ENCODE results near the gene TRMT44.
A peak's percentile ranks its signal among the peaks of the same experiment; 100 is the strongest.
"Not testable (repeated sequence)": the region's sequence is repeated elsewhere in the genome, so short reads cannot be mapped to it uniquely, and the experiment has no call there.

The TRMT44 gene

DNA sequence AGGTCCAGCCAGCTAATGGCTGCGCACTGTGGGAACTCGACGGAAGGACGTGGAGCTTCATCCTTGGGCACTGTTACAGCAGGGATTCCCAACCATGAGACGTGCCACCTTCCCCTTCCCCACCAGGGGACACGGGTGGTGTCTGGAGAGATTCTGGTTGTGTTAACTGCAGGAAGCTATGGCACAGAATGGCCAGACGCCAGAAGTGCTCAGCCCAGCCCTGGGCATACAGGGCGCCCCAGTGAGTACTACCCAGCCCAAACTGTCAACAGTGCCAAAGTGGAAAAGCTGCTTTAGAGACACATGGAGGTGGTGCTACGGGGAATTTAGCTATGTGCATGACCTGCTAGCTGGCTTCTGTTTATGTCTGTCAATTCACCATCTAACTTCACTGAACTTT lies 32.8 kb upstream of the TRMT44 start:
- no peak for FAIRE-seq

DNA sequence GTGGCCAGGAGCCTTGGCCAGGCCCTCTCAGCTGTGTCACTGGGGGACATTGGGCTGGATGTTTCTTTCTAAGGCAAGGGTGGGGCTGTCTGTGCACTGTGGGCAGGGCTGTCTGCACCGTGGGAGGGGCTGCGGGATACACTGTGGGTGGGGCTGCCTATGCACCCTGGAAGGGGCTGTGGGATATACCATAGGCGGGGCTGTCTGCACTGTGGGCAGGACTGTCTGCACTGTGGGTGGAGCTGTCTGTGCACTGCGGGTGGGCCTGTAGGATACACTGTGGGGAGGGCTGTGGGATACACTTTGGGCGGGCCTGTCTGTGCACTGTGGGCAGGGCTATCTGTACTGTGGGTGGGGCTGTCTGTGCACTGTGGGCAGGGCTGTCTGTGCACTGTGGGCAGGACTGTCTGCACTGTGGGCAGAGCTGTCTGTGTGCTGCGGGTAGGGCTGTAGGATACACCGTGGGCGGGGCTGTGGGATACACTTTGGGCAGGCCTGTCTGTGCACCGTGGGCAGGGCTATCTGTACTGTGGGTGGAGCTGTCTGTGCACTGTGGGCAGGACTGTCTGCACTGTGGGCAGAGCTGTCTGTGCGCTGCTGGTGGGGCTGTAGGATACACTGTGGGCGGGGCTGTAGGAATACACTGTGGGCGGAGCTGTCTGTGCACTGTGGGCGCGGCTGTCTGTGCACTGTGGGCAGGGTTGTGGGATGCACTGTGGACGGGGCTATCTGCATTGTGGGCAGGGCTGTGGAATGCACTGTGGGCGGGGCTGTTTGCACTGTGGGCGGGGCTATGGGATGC lies 31.1 kb upstream of the TRMT44 start:
- no peak for FAIRE-seq

DNA sequence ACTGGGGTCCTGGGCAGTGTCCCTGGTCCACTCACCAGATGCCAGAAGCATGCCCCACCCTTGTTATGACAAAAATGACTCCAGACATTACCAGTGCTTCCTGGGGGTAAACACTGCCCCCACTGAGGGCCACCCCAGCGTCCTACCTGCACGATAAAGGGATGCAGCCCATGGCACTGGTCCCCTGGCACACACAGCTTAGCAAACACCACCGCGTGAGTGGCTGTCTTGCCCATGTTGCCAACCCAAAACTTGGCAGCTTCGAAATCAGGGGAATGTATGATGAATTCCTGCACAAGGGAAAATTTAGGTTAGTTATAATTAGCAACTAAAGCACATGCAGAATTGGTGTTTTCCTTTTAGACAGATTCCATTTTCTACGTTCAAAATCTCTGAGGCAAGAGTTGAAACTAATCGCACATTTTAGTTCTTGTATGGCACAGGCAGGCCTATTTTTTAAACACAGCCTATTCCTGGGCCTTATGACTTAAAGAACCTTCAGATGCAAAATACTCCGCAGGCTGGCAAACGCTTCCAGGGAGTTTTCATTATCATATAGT lies 30.4 kb upstream of the TRMT44 start:
- no peak for FAIRE-seq

DNA sequence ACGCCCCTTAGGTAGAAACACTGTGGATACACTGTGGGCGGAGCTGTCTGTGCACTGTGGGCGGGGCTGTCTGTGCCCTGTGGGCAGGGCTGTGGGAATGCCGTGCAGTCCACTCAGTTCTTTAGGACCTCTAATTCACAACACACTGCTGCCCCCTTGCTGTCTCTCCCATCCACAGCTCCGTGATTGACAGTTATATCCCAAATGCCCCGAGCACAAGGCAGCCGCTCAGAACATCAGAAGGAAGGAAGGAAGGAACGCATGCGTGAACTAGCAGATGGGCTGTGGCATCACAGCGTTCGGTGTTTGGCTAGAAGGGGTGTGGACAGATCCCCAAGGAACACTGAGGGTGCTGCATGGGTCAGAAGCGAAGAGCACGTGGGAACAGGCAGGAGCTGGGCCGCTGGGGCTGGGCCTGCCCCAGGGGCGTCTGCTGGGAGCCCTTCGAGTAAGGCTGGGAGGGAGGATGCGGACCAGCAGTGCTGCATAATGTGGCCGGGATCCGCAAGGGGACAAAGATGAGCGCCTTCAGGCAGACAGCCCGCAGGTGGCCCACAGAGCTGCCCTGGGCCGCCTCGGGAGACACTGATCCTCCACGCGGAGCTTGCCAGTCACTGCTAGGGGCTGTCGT lies 29.8 kb upstream of the TRMT44 start:
- FAIRE-seq: no peak

DNA sequence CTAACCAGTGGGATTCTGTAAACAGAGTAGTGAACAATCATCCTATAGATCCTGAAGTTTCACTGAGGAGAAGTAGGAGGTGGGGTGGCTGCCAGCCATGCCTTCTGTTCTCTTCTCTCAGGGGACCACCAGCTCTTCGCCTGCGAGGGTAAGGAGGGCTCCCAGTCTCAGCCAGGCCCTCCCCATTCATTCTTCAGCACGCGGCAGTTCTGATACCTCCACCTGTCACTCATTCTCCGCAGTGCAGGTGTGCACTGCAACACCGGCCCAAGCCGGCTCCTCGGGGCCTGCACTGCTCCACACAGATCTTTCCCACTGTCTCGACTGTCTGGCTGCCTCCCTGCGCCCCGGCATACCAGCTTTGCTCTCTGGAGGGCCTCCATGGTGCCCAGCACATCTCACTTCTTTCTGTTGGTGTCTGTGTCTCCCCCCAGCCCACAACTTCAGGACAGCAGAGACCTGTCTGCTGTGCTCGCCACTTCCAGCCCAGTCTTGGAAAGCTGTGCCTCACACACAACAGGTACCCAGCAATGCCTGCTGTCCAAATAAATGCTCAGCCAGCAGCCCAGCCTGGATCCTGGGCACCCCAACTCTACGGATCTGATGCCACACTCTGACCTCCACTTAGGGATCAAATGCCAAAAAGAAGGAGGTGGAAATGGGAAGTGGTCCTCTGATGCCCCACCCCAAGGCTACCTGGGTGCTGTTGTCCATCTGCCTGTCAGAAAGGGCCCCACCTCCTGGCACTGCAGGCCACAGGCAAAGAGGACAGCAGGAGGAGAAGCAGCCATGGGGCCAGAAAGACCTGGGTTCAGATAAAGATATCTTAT lies 29.0 kb upstream of the TRMT44 start:
- FAIRE-seq: no peak

DNA sequence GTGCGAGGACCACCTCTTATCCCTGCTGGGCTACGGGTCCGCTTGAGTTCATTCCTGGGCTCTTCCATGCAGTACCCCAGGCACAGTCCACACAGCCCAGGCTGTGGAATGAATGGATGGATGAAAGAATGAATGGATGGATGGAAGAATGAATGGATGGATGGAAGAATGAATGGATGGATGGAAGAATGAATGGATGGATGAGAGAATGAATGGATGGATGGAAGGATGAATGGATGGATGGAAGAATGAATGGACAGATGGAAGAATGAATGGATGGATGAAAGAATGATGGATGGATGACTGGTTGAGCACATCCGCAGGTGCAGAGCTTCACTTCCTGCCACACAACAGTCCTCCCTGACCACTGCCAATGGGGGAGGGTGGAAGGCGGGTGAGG lies 28.3 kb upstream of the TRMT44 start:
- no peak for FAIRE-seq

DNA sequence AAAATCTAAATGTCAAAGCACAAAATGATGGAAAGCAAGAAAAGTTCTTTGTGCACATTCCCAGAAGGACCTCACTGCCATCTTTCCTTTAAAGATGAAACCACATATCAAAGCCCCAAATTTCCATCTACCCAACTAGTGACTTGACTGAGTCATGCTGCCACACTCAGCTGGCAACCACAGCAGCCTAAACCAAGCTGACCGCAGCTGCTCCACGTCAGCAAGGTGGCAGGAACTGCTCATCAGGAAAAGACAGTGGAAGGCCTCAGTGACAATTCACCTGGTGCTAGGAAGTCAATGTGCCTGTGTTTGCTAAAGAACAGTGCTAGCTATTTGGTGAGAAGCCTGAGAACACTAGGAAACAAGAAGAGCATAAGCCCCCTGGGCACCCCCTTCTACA lies 26.2 kb upstream of the TRMT44 start:
- no peak for FAIRE-seq

DNA sequence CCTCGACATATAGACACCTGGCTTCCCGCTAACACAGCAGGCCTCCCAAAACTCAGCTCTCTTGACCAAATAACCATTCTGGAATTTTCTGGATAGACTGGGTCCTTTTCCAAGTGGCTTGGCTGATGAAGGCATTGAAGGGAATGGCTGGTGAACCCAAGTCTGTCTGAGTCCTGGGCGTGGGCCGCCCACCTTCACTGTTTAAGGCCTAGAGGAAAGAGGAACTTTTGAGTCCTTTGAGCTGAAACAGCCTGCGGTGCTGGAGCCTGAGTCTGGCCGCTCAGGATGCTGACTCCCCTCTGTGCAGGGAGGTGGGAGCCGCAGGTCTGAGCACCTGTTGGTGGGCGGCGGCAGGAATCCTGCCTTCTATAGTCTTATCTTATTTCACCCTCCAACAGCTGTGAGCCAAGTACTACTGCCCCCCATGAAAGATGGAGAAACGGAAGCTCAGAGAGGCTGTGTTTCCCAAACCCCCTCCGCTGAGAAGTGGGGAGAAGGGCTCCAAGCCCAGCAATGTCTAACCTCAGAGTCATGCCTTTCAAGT lies 23.4 kb upstream of the TRMT44 start:
- no peak for FAIRE-seq

DNA sequence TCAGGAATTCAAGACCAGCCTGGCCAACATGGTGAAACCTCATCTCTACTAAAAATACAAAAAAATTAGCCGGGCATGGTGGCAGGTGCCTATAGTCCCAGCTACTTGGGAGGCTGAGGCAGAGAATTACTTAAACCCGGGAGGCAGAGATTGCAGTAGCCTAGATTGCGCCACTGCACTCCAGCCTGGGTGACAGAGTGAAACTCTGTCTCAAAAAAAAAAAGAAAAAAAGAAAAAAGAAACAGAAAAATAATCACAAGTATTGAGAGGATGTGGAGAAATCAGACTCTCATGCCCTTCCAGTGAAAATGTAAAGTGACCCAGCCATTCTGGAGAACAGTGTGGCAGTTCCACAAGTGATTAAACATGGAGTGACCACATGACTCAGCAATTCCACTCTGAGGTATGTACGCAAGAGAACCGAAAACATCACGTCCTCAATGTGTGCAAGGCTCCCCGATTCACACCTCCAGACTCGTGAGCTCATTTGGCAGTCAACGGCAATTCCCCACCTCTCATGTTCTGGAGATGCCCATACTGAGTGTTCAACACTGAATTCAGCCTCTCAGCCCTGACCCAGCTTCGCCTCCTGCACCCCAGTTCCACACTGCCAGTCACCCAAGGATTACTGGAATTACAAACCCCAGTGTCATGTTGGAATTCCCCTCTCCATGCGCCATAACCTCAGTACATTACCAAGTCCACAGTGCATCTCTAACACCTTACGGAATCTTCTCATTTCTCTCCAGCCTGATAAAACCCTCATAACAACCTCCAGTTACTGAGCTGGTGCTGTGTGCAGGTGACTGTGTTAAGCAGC lies 21.1 kb upstream of the TRMT44 start:
- FAIRE-seq: no peak

DNA sequence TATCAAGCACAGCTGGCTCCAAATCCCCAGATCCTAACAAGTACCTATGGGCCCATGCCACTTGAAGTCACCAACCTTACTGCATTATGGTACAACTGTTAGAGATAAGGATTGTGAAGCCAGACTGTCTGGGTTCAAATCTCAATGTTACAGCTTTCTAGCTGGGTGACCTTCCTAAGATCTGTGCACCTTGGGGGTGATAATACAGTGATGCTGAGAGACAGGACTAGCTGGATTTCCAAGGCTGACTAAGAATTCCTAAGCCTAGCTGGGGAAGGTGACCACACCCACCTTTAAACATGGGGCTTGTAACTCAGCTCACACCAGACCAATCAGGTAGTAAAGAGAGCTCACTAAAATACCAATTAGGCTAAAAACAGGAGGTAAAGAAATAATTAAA lies 20.4 kb upstream of the TRMT44 start:
- not testable (repeated sequence) for FAIRE-seq

DNA sequence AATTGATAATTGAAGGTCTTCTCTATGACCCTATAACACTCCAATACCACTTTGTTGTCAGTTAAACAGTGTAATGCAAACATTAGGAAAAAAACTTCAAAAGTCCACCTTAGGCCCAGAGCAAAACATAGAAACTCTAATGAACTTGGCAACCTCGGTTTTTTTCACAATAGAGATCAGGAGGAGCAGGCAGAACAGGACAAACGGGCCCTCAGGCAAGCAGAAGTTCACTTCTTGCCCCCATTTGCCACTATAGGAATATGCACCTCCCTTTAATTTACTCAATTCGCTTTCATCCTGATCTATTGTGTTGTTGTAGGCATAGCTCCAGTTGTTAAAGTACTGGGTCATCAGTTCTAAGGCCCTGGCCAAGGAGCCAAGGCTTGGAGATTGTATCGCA lies 18.2 kb upstream of the TRMT44 start:
- no peak for FAIRE-seq

DNA sequence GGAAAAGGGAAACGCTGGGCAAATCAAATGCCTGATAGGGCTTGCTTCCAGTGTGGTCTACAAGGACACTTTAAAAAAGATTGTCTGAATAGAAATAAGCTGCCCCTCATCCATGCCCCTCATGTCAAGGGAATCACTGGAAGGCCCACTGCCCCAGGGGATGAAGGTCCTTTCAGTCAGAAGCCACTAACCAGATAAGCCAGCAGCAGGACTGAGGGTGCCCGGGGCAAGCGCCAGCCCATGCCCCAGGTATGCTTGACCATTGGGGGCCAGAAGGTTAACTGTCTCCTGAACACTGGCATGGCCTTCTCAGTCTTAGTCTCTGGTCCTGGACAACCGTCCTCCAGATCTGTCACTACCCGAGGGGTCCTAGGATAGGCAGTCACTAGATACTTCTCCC lies 17.8 kb upstream of the TRMT44 start:
- no peak for FAIRE-seq

DNA sequence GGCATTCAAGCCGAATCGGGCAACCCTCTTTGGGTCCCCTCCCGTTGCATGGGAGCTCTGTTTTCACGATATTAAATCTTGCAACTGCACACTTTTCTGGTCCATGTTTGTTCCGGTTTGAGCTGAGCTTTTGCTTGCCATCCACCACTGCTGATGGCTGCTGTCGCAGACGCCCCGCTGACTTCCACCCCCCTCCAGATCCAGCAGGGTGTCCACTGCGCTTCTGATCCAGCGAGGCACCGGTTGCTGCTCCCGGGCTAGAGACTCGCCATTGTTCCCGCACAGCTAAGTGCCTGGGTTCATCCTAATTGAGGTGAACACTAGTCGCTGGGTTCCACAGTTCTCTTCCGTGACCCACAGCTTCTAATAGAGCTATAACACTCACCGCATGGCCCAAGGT lies 13.3 kb upstream of the TRMT44 start:
- no peak for FAIRE-seq

DNA sequence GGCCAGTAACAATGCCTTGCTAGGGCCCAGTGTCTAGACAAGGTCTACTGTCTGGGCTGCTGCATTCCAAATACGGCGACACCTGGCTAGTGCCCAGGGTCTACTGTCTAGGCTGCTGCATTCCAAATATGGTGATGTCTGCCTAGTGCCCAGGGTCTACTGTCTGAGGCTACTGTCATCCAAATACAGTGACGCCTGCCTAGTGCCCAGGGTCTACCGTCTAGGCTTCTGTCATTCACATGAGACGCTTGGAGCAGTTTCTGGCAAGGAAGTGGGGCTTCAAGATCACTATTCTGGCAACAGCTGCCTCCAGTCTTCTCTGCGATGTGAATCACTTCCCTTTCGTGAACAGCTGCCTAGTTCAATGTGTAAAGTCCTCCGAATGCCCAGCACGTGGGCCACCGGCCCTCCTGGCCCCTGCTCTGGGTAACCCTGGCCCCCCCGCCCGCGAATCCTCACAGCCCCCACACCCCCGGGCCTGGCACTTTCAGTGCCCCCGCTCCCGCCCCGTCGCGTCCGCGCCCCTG lies 12.8 kb upstream of the TRMT44 start:
- no peak for FAIRE-seq

DNA sequence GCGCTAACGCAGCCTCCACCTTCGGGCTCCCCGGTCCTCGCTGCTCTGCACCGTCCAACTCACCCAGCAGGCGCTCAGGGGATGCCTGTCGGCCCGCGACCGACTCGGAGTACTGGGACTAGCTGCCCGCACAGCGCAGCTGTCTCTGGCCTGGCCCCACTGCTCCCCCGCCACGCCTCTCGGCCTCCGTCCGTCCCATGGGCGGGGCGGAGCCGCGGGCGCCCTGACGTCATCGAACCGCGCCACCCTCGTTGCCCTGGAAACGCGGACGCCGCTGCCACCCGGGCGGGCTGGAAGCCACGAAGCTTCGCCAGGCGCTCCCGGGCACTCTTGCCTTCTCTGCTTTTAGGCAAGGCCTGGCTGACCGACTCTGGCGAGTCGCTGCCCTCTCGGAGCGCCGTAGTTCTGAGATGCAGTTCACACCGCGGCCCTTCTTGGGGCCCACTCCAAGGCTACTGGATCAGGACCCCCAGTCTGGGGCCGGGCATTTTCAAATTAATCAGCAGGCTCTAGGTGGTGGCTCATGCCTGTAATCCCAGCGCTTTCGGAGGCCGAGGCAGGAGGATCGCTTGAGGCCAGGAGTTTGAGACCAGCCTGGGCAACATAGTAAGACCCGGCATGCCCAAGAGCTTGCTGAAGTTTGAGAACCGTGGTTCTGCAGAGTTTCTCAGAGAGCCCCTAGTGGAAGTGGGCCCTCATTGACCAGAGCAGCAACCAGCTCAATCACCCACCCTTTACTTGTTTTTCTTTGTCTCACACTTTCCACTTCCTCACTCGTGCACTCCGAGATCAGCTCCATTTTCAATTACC lies 12.1 kb upstream of the TRMT44 start:
- no peak for FAIRE-seq

DNA sequence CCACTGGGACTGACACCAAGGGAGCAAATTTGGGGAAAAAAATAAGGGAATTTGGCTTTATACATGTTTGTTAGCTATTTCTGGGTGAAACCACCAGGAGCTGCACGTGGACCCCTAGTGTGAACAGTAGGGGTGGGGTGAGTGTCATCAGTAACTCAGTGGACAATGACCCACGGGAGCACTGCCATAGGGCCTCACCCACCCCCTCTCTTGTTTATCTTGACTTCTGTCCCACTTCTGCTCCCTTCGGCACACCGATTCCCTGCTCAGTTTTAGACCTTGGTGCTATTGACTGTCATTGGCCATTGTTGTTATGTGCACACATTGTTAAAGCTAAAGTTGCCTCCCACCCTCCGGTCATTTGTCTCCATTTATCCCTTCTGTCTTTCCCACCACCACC lies 9.0 kb upstream of the TRMT44 start:
- no peak for FAIRE-seq

DNA sequence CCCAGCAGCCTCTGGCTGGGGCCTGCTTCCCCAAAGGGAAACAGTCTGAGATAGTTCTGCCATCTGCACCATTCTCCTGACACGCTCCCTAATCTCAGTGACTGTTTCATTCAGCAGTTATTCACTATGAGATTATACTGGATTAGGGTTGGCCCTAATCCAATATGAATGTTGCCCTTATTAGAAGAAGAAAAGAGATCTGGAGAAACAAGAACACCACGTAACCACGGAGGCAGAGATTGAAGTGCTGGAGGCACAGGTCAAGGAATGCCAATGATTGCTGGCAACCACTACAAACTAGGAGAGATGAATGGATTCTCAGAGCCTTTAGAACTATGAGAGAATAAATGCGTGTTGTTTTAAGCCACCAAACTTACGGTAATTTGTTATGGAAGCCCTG lies 7.4 kb upstream of the TRMT44 start:
- FAIRE-seq: no peak

DNA sequence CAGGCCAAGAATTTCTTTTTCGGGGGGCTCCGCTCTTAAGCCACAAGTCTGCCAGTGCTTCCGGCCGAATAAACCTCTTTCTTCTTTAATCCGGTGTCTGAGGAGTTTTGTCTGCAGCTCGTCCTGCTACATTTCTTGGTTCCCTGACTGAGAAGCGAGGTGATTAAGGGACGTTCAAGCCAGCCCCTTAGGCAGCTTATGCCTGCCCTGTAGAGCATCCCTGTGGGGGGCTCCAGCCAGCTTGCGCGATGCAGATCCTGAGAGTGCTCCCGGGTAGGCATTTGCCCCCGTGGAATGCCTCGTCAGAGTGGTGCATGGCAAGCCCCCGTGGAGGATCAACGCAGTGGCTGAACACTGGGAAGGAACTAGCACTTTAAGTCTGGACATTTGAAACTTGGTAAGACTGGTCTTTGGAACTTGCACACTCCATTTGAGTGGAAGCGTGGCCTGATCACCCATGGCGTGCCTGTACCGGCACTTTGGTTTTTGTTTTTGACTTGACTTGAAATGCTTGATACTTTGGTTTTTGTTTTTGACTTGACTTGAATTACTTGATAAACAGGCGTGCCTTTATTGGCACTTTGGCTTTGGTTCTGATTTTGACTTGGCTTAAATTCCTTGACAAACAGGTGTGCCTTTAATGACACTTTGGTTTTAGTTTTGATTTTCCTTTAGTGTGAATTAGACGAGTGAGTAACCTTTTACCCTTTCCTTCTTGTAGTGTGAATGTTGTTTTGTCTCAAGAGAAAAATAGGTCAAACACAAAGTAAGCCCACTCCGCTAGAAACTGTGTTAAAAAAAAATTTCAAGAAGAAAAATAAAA lies 6.1 kb upstream of the TRMT44 start:
- FAIRE-seq: peak; percentile 60

DNA sequence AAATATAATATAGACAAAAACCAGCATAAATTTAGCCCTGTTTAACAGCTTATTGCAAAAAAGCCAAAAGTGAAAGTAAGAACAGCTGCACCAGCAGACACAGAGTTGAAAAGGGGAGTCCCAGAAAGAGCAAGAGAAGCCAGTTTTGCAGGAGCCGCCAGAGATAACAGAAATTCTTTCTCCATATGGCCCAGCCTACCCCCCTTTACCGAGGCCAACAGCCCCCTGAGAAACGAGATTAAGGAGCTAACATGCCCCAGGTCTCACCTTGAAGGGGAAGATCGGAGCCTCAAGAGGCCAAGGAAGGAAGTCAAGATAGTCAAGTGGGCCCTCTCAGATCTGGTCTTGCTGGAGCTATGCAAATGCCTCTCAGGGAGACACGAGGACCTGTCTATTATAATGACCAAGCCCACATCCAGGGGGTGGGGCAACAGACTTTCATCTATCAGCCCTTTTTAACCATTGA lies 4.9 kb upstream of the TRMT44 start:
- no peak for FAIRE-seq

DNA sequence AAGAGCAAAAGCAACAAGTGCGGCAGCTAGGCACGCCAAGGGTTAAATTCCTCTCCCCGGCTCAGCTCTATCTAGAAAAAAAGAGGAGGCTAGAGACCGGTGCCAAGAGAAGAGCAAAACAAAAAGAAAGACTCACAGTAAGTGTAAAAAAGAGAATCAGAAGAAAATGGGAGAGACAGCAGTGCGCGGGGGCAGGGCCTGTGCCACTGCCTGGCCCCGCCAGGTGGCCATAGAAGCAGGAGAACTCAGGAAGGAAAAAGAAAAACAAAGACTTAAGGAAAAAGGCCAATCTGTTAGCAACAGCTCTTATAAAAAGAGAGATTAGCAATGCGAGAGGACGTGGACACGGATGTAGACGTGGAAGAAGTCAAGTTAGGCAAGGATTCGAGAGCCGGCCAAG lies 3.3 kb upstream of the TRMT44 start:
- FAIRE-seq: no peak

All from colon (tissue), 2 donors.